ENCODE results near the gene ITGA11.

Gene ITGA11

DNA sequence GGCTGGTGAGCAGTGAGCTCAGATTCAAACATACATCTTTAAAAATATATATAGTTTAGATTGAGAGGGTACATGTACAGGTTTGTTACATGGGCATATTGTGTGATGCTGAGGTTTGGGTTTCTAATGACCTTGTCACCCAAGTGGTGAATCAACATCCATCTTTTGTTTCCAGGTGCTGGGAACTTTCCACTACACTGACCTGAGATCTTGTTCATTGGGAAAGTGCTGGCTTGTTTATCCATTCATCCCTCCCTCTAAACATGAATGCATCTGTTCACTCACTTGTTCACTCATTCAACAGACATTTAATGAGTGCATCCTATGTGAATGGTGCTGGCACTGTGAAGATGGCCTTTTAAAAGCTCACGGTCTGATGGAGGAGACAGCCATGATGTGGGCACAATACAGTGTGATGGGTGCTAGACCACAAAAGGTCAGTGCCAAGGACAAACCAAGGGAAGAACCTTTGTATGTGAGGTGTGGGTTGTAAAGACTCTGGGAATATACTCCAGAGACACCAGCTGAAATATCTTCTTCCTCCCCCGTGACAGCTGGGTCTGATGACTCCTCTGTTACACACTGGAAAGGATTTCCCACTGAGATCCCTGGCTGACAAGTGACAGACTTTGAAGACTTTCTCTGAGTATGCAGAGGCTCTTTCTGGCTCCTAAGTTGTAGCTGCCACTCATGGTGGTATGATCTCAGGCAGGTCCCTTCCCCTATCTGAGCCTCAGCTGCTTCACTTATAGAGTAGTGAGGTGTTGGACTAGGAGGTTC lies 16.2 kb upstream of the ITGA11 start:
- no peak for DNase-seq

DNA sequence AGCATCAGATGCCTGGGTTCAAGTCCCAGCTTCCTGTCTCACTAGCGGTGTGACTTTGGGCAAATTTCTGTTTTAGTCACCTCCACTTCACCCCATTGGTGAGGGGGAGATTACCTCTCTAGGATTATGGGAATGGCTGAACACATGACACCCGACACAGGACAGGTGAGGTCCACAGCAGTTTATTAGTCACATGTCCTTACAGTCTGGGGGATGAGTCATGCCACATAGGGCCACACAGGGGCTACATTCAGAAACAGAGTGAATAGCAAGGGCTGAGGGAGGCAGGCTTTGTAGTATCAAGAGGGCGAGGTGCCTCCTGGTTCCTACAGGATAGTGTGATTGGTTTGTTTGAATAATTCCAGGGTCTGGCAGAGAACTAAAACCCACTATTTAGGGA lies 15.2 kb upstream of the ITGA11 start:
- no peak for DNase-seq

DNA sequence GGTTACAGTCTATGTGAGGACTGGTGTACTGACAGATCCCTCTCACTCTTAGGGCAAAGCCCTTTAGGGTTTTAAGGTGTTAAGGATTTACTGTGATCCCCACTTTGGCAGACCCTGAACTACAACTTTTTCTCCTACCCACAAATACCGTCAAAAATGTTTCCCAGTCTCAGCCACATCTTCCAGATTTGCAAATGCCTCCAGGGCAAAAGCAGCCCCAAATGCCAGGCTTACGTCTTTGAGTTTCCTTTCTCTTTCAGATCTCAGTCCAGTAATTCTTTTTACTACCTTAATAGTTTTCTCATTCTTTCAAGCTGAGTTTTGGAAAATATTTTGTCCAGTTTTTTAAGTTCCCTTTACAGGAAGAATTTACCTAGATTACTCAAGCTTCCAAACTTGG lies 13.4 kb upstream of the ITGA11 start:
- no peak for DNase-seq

DNA sequence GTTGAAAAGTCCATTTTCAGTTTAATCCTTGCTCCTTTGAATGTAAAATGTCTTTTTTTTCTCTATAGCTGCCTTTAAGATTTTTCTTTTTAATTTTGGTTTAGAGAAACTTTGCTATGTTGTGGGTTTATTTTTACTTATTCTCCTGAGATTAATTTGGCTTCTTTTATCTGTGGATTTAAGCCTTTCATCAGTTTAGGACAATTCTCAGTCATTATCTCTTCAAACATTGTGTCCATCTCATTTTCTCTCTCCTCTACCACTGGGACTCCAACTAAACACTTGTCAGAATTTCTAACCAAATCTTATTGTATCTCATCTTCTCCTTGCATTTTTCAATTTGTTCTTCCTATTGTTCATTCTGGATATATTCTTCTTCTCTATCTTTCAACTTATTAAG lies 12.4 kb upstream of the ITGA11 start:
- no peak for DNase-seq

DNA sequence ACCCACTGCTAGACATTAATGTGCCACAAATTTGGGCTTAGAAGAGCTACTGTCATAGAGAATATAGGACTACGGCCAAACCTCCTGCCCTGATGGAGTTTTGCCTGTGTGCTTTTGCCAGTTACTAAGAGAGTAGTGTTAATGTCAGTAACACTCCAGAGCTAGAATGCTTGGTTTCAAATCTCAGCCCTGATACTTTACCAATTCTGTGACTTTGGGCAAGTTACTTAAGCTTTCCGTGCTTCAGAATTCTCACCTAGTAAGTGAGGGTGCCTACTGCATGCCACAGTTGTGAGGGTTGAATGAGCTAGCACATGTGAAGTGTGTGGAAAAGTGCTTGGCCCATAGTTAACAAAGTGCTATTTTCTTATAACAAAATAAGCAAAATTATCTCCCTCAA lies 10.9 kb upstream of the ITGA11 start:
- DNase-seq: no peak

DNA sequence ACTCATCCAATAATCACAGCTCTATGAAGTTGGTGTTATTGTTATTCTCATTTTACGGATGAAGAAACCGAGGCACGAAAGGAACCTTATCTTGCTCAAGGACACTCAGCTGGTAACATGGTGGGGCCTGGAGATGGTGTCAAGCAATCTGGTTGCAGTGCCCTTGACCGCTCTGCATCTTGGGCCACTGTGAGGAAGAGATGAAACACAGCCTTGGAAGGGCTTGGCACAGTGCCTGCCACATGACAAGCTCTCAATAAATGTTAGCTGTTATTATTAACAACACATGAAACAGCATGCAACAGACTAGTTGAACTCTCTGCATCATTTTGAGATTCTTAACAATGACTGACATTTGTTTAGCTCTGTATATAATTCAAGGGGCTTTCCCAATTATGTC lies 10.1 kb upstream of the ITGA11 start:
- DNase-seq: no peak

DNA sequence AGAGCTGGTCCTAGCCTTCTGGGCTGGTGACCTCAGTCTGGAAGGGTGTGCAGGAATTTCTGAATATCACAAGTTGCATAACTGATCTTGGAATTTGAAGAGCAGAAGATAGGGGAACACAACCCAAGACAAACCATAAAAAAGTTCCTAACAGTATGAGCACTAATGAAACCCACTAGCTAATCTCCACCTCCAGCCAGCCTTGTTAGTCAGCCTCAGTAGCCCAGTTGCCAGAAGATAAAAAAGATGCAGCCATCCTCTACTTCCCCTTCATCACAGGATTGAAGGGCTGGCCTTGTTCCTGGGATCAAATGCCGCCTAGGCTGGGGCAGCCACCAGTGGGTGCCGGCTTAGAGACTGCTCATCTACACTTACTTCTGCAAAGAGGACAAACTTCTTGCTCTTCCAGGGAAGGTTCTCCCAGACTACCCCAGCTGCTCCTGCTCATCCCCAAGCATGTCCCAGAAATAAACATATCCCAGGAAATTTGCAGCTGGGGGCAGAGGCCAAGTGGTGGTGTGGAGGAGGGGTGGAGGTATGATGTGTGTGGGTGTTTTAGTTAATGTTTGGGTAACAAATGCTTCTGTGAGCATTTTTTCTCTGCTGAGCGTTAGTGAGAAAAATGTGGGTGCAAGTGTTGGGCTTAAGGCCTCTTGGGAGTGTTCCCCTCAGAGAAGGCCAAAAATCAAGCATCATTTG lies 9.2 kb upstream of the ITGA11 start:
- DNase-seq: no peak

DNA sequence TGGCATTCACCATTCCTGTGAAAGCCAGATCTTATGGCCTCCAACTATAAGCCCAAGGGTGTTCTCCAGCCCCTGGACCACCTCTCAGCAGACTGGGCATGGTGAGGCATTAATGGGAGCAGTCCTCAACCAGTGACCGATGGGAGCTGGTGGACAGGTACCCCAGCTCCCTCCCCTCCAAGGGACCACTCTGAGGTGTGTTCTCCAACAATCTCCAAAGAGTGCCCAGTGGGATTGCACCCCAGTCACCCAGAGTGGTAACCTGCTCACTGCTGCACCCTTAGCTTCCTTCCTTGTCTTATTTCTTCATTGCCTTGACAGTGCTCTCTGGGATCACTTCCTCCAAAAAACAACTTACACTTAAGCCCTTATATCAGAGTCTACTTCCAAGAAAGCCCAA lies 8.2 kb upstream of the ITGA11 start:
- no peak for DNase-seq

DNA sequence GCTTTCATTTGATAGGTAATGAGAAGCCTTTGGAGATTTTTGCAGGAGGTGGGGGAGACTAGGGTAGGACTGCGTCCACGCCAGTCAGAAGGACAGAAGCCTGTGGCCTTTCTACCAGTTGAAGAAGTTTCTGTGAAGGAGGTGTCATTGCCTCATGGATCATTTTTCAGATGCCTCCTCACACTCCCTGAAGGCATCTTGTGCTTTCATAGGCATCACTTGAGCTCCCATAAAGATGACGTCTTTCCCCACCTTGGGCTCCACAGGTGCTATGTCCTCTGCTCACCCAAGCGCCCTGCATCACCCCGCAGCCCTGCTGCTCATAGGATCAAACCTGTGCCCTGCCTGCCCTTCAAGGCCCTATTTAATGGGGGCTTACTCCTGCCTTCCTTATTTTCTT lies 7.5 kb upstream of the ITGA11 start:
- DNase-seq: no peak

DNA sequence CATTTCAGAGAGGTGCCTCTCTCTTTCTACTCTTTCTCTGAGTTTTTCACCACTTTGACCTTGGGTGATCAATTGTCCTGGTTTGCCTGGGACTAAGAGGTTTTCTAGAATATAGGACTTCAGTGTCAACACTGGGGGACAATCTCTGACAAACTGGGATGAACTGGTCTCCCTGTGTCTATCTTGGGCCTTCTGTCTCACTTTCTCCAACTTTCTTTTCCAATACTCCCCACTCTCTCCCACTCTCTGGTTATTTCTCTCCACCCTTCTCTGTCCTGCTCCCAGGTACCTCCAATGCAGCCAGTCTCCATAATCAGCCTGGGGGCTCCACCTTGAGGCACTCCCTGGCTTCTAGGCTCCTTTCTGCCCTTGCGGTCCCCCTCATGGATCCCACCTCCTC lies 4.7 kb upstream of the ITGA11 start:
- no peak for DNase-seq

DNA sequence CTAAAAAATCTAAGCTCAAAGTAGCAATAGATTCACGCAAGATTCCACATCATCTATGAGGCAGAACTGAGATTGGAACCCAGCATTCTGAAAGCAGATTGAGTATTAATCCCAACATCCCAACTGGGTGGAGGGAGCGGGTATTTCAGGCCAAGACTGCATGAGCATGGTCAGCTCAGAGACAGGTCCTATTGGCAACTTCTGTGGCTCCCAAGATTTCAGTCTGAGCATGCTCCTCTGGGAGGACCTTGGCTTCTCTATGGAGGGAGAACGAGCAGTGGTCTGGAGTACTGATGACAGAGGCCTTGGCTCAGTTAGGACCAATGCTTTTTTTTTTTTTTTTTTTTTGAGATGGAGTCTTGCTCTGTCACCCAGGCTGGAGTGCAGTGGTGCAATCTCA lies 4.0 kb upstream of the ITGA11 start:
- no peak for DNase-seq

DNA sequence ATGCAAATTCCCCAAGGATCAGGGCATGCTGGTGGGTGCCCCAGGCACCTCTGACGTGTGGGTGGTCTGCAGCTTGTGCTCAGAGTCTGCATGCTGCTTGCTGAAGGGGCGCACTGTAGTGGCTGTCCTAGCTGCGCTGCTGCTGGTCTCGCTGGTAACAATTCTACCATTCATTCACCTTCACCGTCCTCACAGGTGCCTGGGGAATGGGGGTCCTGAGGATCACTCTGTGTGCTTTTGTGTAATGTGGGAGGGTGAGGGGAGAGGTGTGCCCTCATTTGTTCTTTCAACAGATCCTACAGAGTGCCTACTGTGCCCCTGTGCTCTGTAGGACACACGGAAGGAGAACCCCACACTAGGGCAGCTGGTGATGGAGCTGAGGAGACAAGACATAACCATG lies 2.1 kb upstream of the ITGA11 start:
- no peak for DNase-seq

DNA sequence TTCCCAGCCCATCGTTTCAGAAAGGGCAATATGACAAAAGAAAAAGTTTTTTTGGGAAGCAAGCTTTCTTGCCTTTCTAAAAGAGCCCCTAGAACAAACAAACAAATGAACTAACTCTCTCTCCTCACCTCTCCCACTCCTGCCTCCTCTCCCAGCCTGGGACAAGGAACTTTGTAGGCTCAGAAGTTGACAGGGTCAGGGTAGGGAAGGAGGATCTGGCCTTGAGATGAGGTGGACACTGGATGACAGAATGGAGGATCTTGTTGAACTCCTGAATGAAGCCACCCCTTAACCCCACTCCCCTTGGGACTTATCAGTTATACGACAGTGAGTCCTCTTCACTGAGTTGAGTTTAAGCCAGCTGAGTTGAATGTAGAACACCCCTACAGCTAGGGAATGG lies 1.6 kb upstream of the ITGA11 start:
- no peak for DNase-seq

DNA sequence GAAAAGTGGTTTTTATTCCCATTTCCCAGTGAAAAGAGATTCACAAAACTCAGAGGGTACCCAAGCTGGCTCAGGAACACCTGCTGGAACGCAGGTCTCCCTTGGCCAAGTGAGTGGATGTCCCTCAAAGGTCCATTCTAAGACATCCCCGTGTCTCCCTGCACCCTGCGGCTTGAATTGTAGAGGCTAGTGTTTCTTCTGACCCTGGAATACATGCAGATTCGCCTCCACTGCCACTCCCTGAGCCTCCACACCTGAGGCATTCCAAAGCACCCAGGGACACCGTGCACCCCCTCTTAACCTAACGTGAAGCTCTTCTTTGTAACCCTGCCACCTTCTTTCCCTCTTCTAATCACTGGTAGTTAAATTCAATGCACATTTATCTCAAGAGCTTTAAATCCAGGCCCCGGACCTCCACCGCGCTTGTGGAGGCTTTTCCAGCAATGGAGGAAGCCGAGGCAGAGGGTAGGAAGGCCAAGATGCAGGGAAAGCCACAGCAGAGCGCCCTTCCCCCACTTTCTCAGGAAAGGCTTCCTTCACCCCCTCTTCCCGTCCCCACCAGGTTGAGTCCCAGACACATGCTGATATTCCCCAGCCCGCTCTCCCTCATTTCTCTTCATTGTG lies 590 bp upstream of the ITGA11 start:
- no peak for DNase-seq

DNA sequence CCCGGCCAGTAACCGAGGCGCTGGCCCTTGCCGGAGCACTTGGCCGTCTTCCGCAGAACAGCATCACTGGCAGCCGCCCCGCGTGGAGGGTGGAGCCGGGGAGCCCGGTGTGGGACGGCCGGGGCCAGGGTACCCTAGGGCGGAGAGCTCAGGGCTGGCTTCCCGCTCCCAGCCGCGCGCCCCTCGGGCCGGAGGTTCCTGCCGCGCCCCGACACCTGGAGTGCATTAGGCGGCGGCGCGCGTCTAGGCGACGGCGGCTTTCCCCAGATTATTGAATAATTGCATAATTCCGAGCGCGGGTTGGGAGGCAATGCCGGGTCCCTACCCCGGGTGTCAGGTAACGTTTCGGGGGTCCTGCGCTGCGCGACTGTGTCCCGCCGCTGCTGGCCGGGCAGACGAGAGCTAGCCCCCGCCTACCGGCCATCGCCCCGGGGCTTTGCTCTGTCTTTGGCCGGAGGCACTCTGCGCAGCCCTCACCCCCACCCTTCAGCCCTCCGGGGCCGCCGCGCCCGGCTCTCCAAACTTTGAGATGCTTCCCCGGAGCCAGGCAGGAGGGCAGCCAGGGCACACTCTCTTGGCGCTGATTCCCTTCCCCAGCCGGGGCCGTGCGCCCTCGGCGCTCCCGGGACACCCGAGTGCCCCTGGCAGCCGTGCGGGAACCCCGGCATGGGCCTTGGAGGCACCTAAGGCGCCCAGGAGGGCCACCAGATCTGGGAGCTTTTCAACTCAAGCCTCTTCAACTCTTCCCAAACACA lies 749 bp downstream of the ITGA11 start:
- DNase-seq: no peak

DNA sequence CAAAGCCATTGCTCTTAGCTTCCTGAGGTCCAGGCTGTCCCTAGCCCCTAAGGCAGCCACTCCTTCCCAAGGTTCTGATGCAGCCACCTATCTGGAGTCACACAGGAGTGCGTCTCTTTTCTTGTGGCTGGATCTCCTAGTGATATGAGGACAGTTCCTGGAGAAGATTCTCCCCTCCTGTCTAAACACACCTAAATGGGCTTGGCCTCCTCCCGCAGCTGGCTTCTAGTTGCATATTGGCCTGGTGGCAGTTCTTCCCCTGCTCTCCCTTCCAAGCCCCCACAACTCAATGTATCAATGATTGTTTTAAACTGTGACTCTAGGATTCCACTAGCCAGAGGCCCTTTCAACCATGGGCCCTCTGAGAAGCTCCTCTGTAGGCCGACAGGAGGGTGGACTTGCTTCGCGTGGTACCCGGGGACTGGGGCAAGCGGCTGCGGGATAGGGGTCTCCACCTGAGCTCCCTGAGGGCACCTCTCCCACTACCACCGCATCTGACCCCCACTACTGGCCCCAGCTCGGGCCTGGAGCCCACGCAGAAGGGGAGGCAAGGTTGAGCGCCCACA lies 1.4 kb downstream of the ITGA11 start:
- no peak for DNase-seq

DNA sequence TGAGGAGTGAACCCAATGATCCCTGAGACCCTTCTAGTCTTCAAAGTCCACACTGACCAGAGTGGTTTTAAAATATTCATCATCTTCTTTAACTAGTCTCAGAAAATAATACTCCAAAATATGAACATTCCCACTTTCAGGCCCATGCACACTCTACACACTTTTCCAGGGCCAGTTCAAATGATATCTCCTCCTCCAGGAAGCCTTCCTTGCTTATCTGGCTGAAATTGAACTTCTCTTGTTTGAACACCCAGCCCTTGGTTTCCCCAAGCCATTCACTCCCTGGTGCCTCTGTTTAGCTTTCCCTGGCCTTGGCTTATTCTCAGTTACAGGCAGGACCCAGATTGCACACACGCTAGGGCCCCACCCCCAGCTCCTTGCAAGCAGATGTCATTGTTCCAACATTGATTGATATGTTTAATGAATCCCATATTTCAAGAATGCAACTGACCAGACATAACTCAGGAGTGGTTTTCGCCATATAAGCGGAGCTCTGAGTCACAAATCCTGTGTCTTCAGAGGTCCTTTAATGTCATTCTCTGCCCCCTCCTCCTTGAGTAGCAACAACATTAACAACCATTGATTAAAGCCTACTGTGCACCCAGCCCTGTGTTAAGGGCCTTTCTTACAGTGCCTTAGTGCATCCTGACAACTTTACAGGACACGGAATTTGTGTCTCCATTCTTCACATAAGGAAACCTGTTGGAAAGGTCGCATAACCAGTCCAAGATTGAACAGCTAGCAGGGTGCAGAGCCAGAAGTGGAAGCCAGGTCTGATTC lies 2.1 kb downstream of the ITGA11 start:
- no peak for DNase-seq

DNA sequence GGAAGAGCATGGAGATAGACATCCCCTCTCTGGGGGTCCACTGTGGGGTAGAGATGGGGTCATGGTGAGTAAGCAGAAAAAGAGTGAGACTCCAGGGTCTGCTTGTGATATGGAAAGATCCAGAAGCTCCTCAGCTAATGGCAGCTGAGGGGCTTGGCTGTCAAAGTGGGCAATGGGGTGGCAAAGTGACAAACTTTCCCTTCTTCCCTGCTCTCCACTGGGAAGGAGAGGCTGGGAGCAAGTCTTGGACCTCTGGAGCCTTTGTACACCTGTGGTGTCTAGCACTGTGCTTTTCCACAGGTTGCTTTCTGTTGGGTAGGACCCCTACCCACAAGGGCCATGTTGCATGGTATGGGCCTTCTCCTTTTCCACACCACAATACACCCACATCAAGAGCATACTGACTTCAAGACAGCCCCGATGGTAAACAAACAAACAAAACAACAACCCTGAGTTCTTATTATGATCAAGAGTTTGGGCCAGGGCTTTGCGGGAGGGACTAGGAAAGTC lies 3.5 kb downstream of the ITGA11 start:
- DNase-seq: no peak

DNA sequence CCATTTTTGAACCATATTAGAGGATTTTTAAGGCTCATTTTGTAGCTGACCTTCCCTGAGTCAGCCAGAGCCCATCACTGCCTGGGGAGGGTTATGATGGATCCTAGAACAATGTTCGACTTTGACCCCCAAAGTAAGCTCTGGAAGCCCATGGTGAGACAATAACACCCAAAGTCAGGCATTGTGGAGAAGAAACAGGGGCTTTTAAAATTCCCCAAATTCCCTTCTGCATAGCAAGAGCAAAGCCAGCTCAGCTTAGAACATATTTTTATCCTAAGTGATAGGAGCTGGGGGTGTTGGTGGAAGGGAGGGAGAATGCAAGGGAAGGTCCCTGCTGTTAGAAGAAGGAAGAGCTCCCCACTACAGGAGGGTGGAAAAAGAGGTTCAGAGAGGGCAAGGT lies 4.0 kb downstream of the ITGA11 start:
- no peak for DNase-seq

DNA sequence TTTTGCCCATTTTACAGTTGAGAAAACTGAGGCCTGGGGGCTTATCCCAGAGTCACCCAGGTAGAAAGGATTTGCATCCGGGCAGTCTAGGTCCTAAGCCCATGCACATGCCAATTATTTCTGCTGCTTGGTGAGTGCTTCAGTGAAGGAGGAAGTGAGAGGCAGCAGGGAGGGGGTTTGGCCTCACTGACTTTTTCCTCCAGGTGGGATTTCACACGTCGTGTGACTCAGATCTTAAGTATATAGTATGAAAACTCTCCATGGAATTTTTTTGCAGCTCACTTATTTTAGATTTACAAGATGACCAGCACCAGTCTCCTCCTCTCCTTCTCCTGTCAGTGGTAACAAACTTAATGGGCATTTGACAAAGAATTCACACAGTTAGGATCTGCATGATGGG lies 4.6 kb downstream of the ITGA11 start:
- DNase-seq: no peak

DNA sequence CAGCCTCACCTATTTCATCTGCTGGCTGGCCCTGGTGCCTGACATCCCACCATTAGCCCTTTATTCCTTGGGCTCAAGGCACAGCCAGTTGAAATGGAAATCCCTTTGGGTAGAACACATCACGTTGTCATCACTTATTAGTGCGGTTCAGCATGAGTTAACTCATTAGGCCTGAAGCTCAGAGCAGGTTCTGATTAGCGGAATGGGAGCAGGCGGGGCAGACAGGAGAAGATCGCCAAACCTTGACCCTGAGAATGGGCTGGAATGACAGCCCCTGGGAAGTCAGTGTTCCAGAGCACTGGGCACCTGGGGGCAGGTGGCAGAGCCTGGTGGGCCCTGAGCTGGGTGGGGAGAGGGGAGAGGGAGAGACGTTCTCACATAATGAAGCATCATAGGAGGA lies 5.8 kb downstream of the ITGA11 start:
- DNase-seq: no peak

DNA sequence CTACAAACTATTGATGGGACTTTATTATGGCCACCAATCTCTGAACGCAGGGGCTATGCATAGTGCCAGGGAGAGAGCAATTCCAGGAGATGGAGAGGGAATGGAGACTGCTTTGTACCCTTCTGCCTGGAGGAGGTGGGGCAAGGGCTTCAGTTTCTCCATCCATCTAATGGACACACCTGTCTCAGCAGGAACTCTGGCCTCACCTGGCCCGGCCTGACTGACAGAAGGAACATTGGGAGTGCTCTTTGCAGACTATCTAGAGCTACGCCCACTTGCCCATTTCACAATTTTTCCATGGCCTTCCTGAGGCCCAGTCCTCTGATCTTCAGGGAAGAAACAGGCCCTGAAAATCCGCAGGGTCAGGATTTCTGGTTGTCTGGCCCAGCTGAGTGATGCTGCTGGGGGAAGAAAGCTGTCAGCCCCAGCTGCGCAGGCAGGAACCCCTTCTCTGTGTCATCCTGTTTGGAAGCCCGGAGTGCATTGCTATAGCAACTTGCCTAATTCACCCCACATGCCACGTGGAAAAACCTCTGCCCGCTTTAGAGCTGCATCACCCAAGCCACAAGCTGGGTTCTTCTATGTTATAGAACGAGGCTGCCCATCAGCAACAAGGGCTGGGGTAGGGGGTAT lies 6.4 kb downstream of the ITGA11 start:
- no peak for DNase-seq

All from activated CD4-positive, CD25-positive, alpha-beta regulatory T cell treated with anti-CD3 and anti-CD28 coated beads, Interleukin-2, amount 50 U/mL, for 72 hours (primary cell).